CD4-positive, alpha-beta T cell (primary cell): Measurements from ENCODE around the gene RAD51B. TPM values are rescaled to one million over a fixed set of nuclear protein-coding genes. Genes with fewer than 3 reads are reported as not detected.
A peak's percentile ranks its signal among the peaks of the same experiment; 100 is the strongest.
"Not testable (repeated sequence)": the region's sequence is repeated elsewhere in the genome, so short reads cannot be mapped to it uniquely, and the experiment has no call there.

Experiments used
- ATAC-seq: fragments of 200-7000 bp; cut with Tn5 transposase; one replicate; pipeline ENCODE4 v1.10.0; 2022; ENCODE audit warnings: mild to moderate bottlenecking; ENCODE audit not compliant: poor library complexity
- CTCF ChIA-PET: fragments of 350-600 bp; sonication (Branson Sonifier 250); formaldehyde crosslinking; loops from one replicate; lab custom pipeline; 2021; ENCODE audit warnings: antibody characterized with exemption, inconsistent platforms; lab: Charles Lee
- POLR2A ChIA-PET: fragments of 350-600 bp; sonication (Branson Sonifier 250); formaldehyde crosslinking; loops from one replicate; lab custom pipeline; 2021; ENCODE audit warnings: antibody characterized with exemption, inconsistent platforms; lab: Charles Lee
- DNase-seq, 14 experiments: peaks; one replicate each; pipeline ENCODE4 v3.0.0-alpha.2; 2013 to 2020; ENCODE audit warnings: mixed read lengths in 2 of 14
- H3K27ac ChIP-seq, 2 donors: one replicate each; pipeline versions ENCODE4 v1.5.1 to v1.7.0; 2013; ENCODE audit warnings: low read length in 2 of 2, low read depth in 1 of 2, mild to moderate bottlenecking in 1 of 2
- H3K27me3 ChIP-seq, 2 experiments: 1 replicate in 1 of 2; 2 replicates in 1 of 2; pipeline versions ENCODE4 v1.6.1 to v1.7.0; 2013; ENCODE audit warnings: low read length in 2 of 2, control low read depth in 1 of 2, mild to moderate bottlenecking in 1 of 2, moderate library complexity in 1 of 2; ENCODE audit not compliant: insufficient read depth in 2 of 2, control insufficient read depth in 1 of 2
- H3K36me3 ChIP-seq: one replicate; pipeline ENCODE4 v1.6.1; 2013; ENCODE audit warnings: low read length, control low read depth; ENCODE audit not compliant: insufficient read depth
- H3K4me1 ChIP-seq: one replicate; pipeline ENCODE4 v1.6.1; 2013; ENCODE audit warnings: low read length, control low read depth; ENCODE audit not compliant: insufficient read depth
- H3K4me3 ChIP-seq: one replicate; pipeline ENCODE4 v1.5.1; 2013; ENCODE audit warnings: mild to moderate bottlenecking, low read length, moderate library complexity
- H3K9me3 ChIP-seq, 2 experiments: 1 replicate in 1 of 2; 2 replicates in 1 of 2; pipeline versions ENCODE4 v1.6.1 to v1.7.0; 2013; ENCODE audit warnings: low read length in 2 of 2, mild to moderate bottlenecking in 2 of 2, control low read depth in 1 of 2, moderate library complexity in 1 of 2; ENCODE audit not compliant: control insufficient read depth in 1 of 2, insufficient read depth in 1 of 2
- H3K27ac Mint-ChIP-seq: one replicate; pipeline ENCODE4 v1.8.0; 2020; ENCODE audit warnings: mixed read lengths
- H3K27me3 Mint-ChIP-seq: one replicate; pipeline ENCODE4 v1.8.0; 2021; ENCODE audit warnings: mixed read lengths
- H3K36me3 Mint-ChIP-seq: one replicate; pipeline ENCODE4 v1.8.0; 2021; ENCODE audit warnings: low read depth, mixed read lengths
- H3K4me1 Mint-ChIP-seq: one replicate; pipeline ENCODE4 v1.8.0; 2021; ENCODE audit warnings: low read depth, mixed read lengths
- H3K4me3 Mint-ChIP-seq: one replicate; pipeline ENCODE4 v1.8.0; 2020; ENCODE audit warnings: mild to moderate bottlenecking, mixed read lengths
- H3K9me3 Mint-ChIP-seq: one replicate; pipeline ENCODE4 v1.8.0; 2020; ENCODE audit warnings: mixed read lengths
- CTCF ChIP-seq: fragments of 200-600 bp; IDR thresholded peaks from one replicate; pipeline ENCODE4 v1.8.0; 2022; ENCODE audit warnings: antibody characterized with exemption, mild to moderate bottlenecking
- intact Hi-C, 2 experiments: fragments of 100-400 bp; cut with DNase I in 1 of 2; cut with micrococcal nuclease in 1 of 2; formaldehyde crosslinking; loops; one replicate each; pipeline versions ENCODE4 v1.15.1 to v1.9.0; 2023 to 2025; cut with DNase I, micrococcal nuclease
- total RNA-seq, 174 experiments: library from RNA in 2 of 174; stranded (reverse) in 2 of 174; gene quantifications; one replicate each; pipeline ENCODE4 v1.2.3 and lab custom pipeline; 2021 to 2026

RAD51B gene
- total RNA-seq, 2 experiments from 2014 or later, result 18.4 to 20.0 TPM

DNA sequence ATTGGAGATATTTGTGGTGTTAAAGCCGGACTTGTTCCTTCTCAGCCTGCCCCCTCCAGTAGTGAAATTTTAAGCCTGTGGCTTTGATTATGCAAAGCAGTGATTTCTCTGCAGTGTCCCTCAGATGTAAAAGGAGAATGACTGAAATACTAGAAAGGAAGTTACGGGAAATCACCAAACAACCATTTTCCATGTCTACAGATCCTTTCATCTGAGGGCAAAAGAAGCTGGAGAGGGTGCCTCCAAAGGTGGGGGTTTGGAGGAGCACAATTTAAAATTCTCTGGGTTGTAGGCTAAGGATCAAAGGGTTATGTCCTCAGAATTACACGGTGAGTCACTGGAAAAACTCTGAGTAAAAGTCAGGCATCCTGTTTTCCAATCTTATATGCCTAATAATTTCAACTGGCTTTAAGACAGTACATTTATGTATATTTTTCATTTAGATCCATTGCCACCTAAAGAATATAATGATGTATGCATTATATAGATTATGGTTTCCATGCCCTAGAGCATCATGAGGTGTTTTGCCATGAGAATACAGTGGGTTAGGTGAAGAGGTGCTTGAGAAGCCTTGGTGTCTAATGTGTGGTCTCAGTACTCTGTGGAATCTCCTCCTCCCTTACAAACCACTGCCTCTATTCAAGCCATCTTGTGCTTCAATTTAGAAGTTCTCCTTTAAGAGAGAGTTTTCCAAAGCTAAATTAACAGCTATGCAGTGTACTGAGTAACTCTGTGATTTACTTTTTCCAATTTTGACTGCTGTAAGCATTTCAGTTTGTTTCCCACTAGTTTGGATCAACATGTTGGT lies 362.1 kb downstream of the RAD51B start:
- ChIA-PET POLR2A (no interaction called here), CTCF (interaction anchor here (1.9 kb wide), 1 partner anchor 21 kb away, joined by 5 read pairs; no protein-coding TSS in a partner anchor)
- H3K9me3 ChIP-seq, result no peaks in the 10 kb centered on the region
- H3K4me3 Mint-ChIP-seq, result no peak overlapping the region
- DNase-seq, result no peak
- H3K4me1 ChIP-seq, result no peaks in the 10 kb centered on the region
- H3K4me1 Mint-ChIP-seq, result peaks cover 31% of the 10 kb centered on the region
- no peak overlapping the region for H3K4me3 ChIP-seq
- no peak overlapping the region for H3K27ac ChIP-seq
- no peaks in the 10 kb centered on the region for H3K36me3 ChIP-seq
- no peaks in the 10 kb centered on the region for H3K36me3 Mint-ChIP-seq
- intact Hi-C loops, result no loop called here
- H3K27me3 Mint-ChIP-seq, result no peaks in the 10 kb centered on the region
- H3K27ac Mint-ChIP-seq, result no peak overlapping the region
- H3K9me3 Mint-ChIP-seq, result no peaks in the 10 kb centered on the region
- no peak for ATAC-seq
- TF ChIP-seq CTCF, result no peak
- no peaks in the 10 kb centered on the region for H3K27me3 ChIP-seq

GRCh38 chr14:68182492-68182891 lies 362.9 kb downstream of the RAD51B start:
- Mint-ChIP-seq H3K36me3 (no peaks in the 10 kb centered on the region), H3K4me1 (peaks cover 31% of the 10 kb centered on the region), H3K27ac (peak overlapping the region; percentile 25), H3K4me3 (no peak overlapping the region), H3K9me3 (no peaks in the 10 kb centered on the region), H3K27me3 (no peaks in the 10 kb centered on the region)
- no peak overlapping the region for H3K4me3 ChIP-seq
- H3K27me3 ChIP-seq, result no peaks in the 10 kb centered on the region
- TF ChIP-seq CTCF, result no peak
- DNase-seq (peak in 1 of 14 experiments; percentile 51), ATAC-seq (no peak)
- no peaks in the 10 kb centered on the region for H3K4me1 ChIP-seq
- H3K9me3 ChIP-seq, result no peaks in the 10 kb centered on the region
- H3K36me3 ChIP-seq, result no peaks in the 10 kb centered on the region
- CTCF ChIA-PET, result no interaction called here
- POLR2A ChIA-PET, result no interaction called here
- H3K27ac ChIP-seq, result no peak overlapping the region
- intact Hi-C loops, result no loop called here

- CTCF ChIA-PET, result not testable (repeated sequence)
Observed at GRCh38 chr14:68186500-68187276, 367.1 kb downstream of the RAD51B start.

More at GRCh38 chr14:68186500-68187276, 367.1 kb downstream of the RAD51B start:
- H3K27me3 Mint-ChIP-seq, H3K27me3 ChIP-seq, intact Hi-C loops, H3K36me3 ChIP-seq, H3K4me3 Mint-ChIP-seq, H3K9me3 Mint-ChIP-seq, H3K36me3 Mint-ChIP-seq, H3K4me3 ChIP-seq, ATAC-seq, H3K9me3 ChIP-seq, DNase-seq, POLR2A ChIA-PET, H3K27ac Mint-ChIP-seq, H3K4me1 ChIP-seq, H3K27ac ChIP-seq: not testable (repeated sequence)
- H3K4me1 Mint-ChIP-seq, result peaks cover 19% of the 10 kb centered on the region
